ENCODE measurements around the gene DSTYK. TPM values are rescaled to one million over a fixed set of nuclear protein-coding genes. Genes with fewer than 3 reads are reported as not detected.

The DSTYK gene
- polyA plus RNA-seq, 1 of the 3 experiments (the other 2 are of a cell fraction): 4.4 TPM

GRCh38 chr1:205205055-205205454 is 6.4 kb downstream of the DSTYK start:
- DNase-seq: no peak
- peaks cover 0 to 11% of the 10 kb centered on the region in 2 experiments; a peak in 3 of 4 replicates for H3K4me1 ChIP-seq (ENCODE audit: control insufficient read depth in 1 of 2, insufficient read depth in 2 of 2, low read depth in 1 of 2, low read length in 1 of 2)
- no peaks in the 10 kb centered on the region for H3K27me3 ChIP-seq (ENCODE audit: insufficient read depth)
- H3K36me3 ChIP-seq (replicated peaks in 1 of 2; ENCODE audit: control insufficient read depth in 1 of 2, insufficient read depth in 2 of 2, low read length in 1 of 2): no peaks in the 10 kb centered on the region
- no peak for TF ChIP-seq MAX (IDR thresholded peaks at IDR 0.05; ENCODE audit: low read depth)
- no peak for TF ChIP-seq SIN3A (IDR thresholded peaks at IDR 0.05; ENCODE audit: borderline replicate concordance, low read depth, low read length)
- TF ChIP-seq NRF1 (IDR thresholded peaks at IDR 0.05; ENCODE audit: low read depth, low read length): no peak
- TF ChIP-seq CTCF (IDR thresholded peaks at IDR 0.05): no peak
- no peak for TF ChIP-seq IRF3 (IDR thresholded peaks at IDR 0.05; ENCODE audit: low read depth, low read length)
- no peak for TF ChIP-seq GABPA (IDR thresholded peaks at IDR 0.05; ENCODE audit: low read depth)
- TF ChIP-seq ZBTB33 (IDR thresholded peaks at IDR 0.05; ENCODE audit: borderline replicate concordance, low read depth): no peak
- no peak for TF ChIP-seq NFIC (IDR thresholded peaks at IDR 0.05; ENCODE audit: borderline replicate concordance)
- TF ChIP-seq RXRA (IDR thresholded peaks at IDR 0.05; ENCODE audit: borderline replicate concordance, low read depth): no peak
- TF ChIP-seq JUND (IDR thresholded peaks at IDR 0.05): no peak
- no peak for TF ChIP-seq ELF1 (IDR thresholded peaks at IDR 0.05)
- no peak for TF ChIP-seq MEF2A (IDR thresholded peaks at IDR 0.05; ENCODE audit: borderline replicate concordance, low read depth)
- TF ChIP-seq GATA2 (CRISPR knock-in tag; IDR thresholded peaks at IDR 0.05): no peak
- no peak for TF ChIP-seq FOSL2 (IDR thresholded peaks at IDR 0.05; ENCODE audit: borderline replicate concordance, low read depth)
- no peak for TF ChIP-seq RFX5 (IDR thresholded peaks at IDR 0.05; ENCODE audit: low read length)
- no peak for TF ChIP-seq POLR2AphosphoS5 (IDR thresholded peaks at IDR 0.05; ENCODE audit: low read depth, low read length)
- no peak for TF ChIP-seq FOXM1 (IDR thresholded peaks at IDR 0.05; ENCODE audit: low read depth)
- TF ChIP-seq FOXJ3 (CRISPR knock-in tag; IDR thresholded peaks at IDR 0.05): no peak
- TF ChIP-seq REST (IDR thresholded peaks at IDR 0.05; ENCODE audit: low read depth, low read length): no peak
- TF ChIP-seq TEAD4 (IDR thresholded peaks at IDR 0.05; ENCODE audit: borderline replicate concordance, insufficient read depth): no peak
- H3F3A ChIP-seq (replicated peaks; ENCODE audit: insufficient read depth): peaks cover 15% of the 10 kb centered on the region
- peak overlapping the region in 1 of 2 experiments; percentile 84; a peak in 2 of 4 replicates for H3K27ac ChIP-seq (ENCODE audit: low read depth in 2 of 2, low read length in 1 of 2)
- H3K9ac ChIP-seq: peak overlapping the region; percentile 52; the same call in 1 of the 2 replicates
- no peaks in the 10 kb centered on the region for H3K9me2 ChIP-seq
- no peak overlapping the region for H3K4me3 ChIP-seq (ENCODE audit: low read depth in 2 of 2, low read length in 1 of 2)
- no peak overlapping the region for H2AFZ ChIP-seq (ENCODE audit: low read depth)
- H3K4me2 ChIP-seq: peak overlapping the region; percentile 56
- ChIA-PET POLR2A (no interaction called here), CTCF (interaction anchor here (0.7 to 1.6 kb wide), 5 partner anchors 13 to 398 kb away, joined by 3 to 5 read pairs (median 4); partner anchors contain the start of gene TMCC2)
- H3K79me2 ChIP-seq (ENCODE audit: insufficient read depth): peaks cover 90% of the 10 kb centered on the region
- H3K9me3 ChIP-seq: no peaks in the 10 kb centered on the region
- peaks cover 4% of the 10 kb centered on the region; the same call in 1 of the 2 replicates for H4K20me1 ChIP-seq (ENCODE audit: insufficient read depth)

Data from SK-N-SH (cell line).